SK-N-MC (cell line): ENCODE measurements around the gene ZBTB7C.

Experiments used
- EZH2 ChIP-seq: fragments of 200-600 bp; sonication (generic); IDR thresholded peaks from one replicate; pipeline ENCODE4 v1.6.1; 2017; ENCODE audit warnings: antibody characterized with exemption
- POLR2AphosphoS5 ChIP-seq: IDR thresholded peaks from 2 replicates; pipeline ENCODE4 v1.6.1; 2012; ENCODE audit warnings: mild to moderate bottlenecking, low read depth, low read length, borderline replicate concordance

DNA sequence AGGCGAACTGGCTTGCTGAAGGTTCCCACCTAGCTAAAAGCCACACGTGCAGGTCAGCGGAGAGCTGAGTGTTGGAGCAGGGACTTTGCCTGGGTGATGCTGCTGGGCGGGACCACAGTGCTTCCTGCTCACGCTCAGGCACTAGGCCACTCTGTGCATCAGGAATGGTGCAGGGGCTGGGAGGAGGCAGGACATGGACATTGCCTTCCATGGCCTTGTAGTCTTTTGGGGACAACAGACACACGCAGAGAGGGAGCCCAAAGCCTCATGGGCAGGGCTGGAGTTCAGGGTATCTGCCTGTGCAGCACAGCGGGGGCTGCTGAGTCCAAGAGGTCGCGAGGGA, 207.2 kb downstream of the ZBTB7C start:
- TF ChIP-seq EZH2 (no peak), POLR2AphosphoS5 (no peak)
